HG03457 (cell line): ENCODE data around the gene MRPL20.
A peak's percentile ranks its signal among the peaks of the same experiment; 100 is the strongest.
"Not testable (repeated sequence)": the region's sequence is repeated elsewhere in the genome, so short reads cannot be mapped to it uniquely, and the experiment has no call there.

Source experiments
- ATAC-seq: cut with Tn5 transposase; IDR thresholded peaks from one replicate; pipeline ENCODE4 v1.9.1; 2021; ENCODE audit warnings: moderate number of reproducible peaks; ENCODE audit not compliant: unreplicated experiment

Gene MRPL20

GRCh38 chr1:1390675-1391074, 16.4 kb downstream of the MRPL20 start:
- no peak for ATAC-seq

GRCh38 chr1:1388078-1388472, 19.0 kb downstream of the MRPL20 start:
- no peak for ATAC-seq

GRCh38 chr1:1387098-1388077, 19.7 kb downstream of the MRPL20 start:
- no peak for ATAC-seq

- no peak for ATAC-seq
Observed at GRCh38 chr1:1385931-1386330, 21.2 kb downstream of the MRPL20 start.

GRCh38 chr1:1385339-1385738, 21.8 kb downstream of the MRPL20 start:
- not testable (repeated sequence) for ATAC-seq

- no peak for ATAC-seq
Observed at GRCh38 chr1:1381294-1381693, 25.8 kb downstream of the MRPL20 start.

- ATAC-seq: no peak
Observed at GRCh38 chr1:1380860-1381259, 26.2 kb downstream of the MRPL20 start.

GRCh38 chr1:1377540-1378205, 29.4 kb downstream of the MRPL20 start:
- no peak for ATAC-seq

- no peak for ATAC-seq
Observed at GRCh38 chr1:1376551-1377226, 30.4 kb downstream of the MRPL20 start.

- peak; percentile 69 for ATAC-seq
Observed at GRCh38 chr1:1374929-1375662, 32.0 kb downstream of the MRPL20 start, which contains the start of gene AURKAIP1. Gene AURKAIP1 (minus strand): TSS chr1:1375207. CDS start chr1:1374756, 451 bp downstream.

- no peak for ATAC-seq
Observed at GRCh38 chr1:1374589-1374928, 32.5 kb downstream of the MRPL20 start.

- no peak for ATAC-seq
Observed at GRCh38 chr1:1373815-1374588, 33.1 kb downstream of the MRPL20 start.

GRCh38 chr1:1373051-1373814, 33.9 kb downstream of the MRPL20 start:
- ATAC-seq: no peak

GRCh38 chr1:1371746-1372711, 35.1 kb downstream of the MRPL20 start:
- ATAC-seq: no peak

GRCh38 chr1:1371364-1371745, 35.7 kb downstream of the MRPL20 start:
- no peak for ATAC-seq

- ATAC-seq: no peak
Observed at GRCh38 chr1:1370771-1371300, 36.3 kb downstream of the MRPL20 start.

- not testable (repeated sequence) for ATAC-seq
Observed at GRCh38 chr1:1370094-1370493, 37.0 kb downstream of the MRPL20 start.

- ATAC-seq: no peak
Observed at GRCh38 chr1:1367315-1367714, 39.8 kb downstream of the MRPL20 start.
